Stomach (tissue), 9 donors: ENCODE results near the gene PTPRCAP. TPM values are rescaled to one million over a fixed set of nuclear protein-coding genes. Genes with fewer than 3 reads are reported as not detected.
A peak's percentile ranks its signal among the peaks of the same experiment; 100 is the strongest.

ENCODE experiments used
- DNase-seq, 2 donors: peaks; one replicate each; pipeline versions ENCODE4 v3.0.0 to v3.0.0-alpha.2; 2013 to 2019
- H3K27ac ChIP-seq, 5 donors: fragments of 200-600 bp in 4 of 5; sonication (generic) in 4 of 5; one replicate each; pipeline ENCODE4 v1.5.1; 2013 to 2019; ENCODE audit warnings: mild to moderate bottlenecking in 1 of 5, moderate library complexity in 1 of 5
- H3K27me3 ChIP-seq, 3 donors: fragments of 200-600 bp; sonication (generic); one replicate each; pipeline ENCODE4 v1.5.1; 2017 to 2019; ENCODE audit warnings: mixed run types in 1 of 3
- H3K36me3 ChIP-seq, 4 donors: fragments of 200-600 bp; sonication (generic); 1 replicate in 3 of 4; 2 replicates in 1 of 4; pipeline ENCODE4 v1.5.1; 2016 to 2019
- H3K4me1 ChIP-seq, 4 donors: fragments of 200-600 bp; sonication (generic); one replicate each; pipeline ENCODE4 v1.5.1; 2016 to 2019
- H3K4me3 ChIP-seq, 4 donors: fragments of 200-600 bp; sonication (generic) in 3 of 4; one replicate each; pipeline ENCODE4 v1.5.1; 2016 to 2019; ENCODE audit warnings: mild to moderate bottlenecking in 1 of 4
- H3K9me3 ChIP-seq, 4 donors: fragments of 200-600 bp; sonication (generic); one replicate each; pipeline ENCODE4 v1.5.1; 2016 to 2019
- CTCF ChIP-seq, 7 experiments: fragments of 450-650 bp in 4 of 7; fragments of 200-600 bp in 3 of 7; sonication (generic) in 3 of 7; IDR thresholded peaks; one replicate each; pipeline ENCODE4 v1.5.1; 2016 to 2019; ENCODE audit warnings: antibody characterized with exemption in 7 of 7, control low read depth in 2 of 7, mild to moderate bottlenecking in 1 of 7
- EP300 ChIP-seq: sonication (generic); formaldehyde crosslinking; IDR thresholded peaks from one replicate; pipeline ENCODE4 v1.6.1; 2017; ENCODE audit warnings: antibody characterized with exemption
- POLR2A ChIP-seq, 4 donors: fragments of 450-650 bp; IDR thresholded peaks; one replicate each; pipeline ENCODE4 v1.6.1; 2016; ENCODE audit warnings: antibody characterized with exemption in 4 of 4, control low read depth in 2 of 4, mild to moderate bottlenecking in 1 of 4, moderate library complexity in 1 of 4
- POLR2AphosphoS5 ChIP-seq, 3 donors: sonication (generic); formaldehyde crosslinking; IDR thresholded peaks; one replicate each; pipeline ENCODE4 v1.6.1; 2016; ENCODE audit warnings: antibody characterized with exemption in 3 of 3
- WGBS, 5 donors: extraction: QIAGEN DNeasy Blood & Tissue Kit in 3 of 5; methylation state at CpG; one replicate each; pipeline versions ENCODE4 v1.1.5 to v1.1.7; 2013 to 2018; 5-methylcytosine and 5-hydroxymethylcytosine counted together
- intact Hi-C: fragments of 100-400 bp; cut with DNase I; formaldehyde crosslinking; loops from one replicate; pipeline ENCODE4 v1.15.1; 2023; ENCODE audit warnings: low total_unique reads
- polyA plus RNA-seq, 3 donors: library from polyadenylated mRNA; stranded (reverse); fragments of 200-250 nt; gene quantifications; one replicate each; pipeline ENCODE4 v1.2.3, GENCODE V29; 2013
- total RNA-seq, 5 donors: library from RNA; depleted of rRNA; stranded (reverse); fragments of >200 nt; gene quantifications; one replicate each; pipeline versions ENCODE4 v1.1.0 to v1.2.3, GENCODE V29; 2014 to 2016
- donor health status: healthy with polysubstance abuse.
- donor health status: Bipolar disorder and iron deficiency.
- donor health status: healthy.

PTPRCAP gene
- total and polyA plus RNA-seq, 8 donors, result 1.7 to 25.3 (median 9.9) TPM; not detected in 2

- peaks cover 0 to 15% (median 10%) of the 10 kb centered on the region in 4 donors for H3K4me1 ChIP-seq
- H3K9me3 ChIP-seq, result no peaks in the 10 kb centered on the region
- no peak overlapping the region for H3K27ac ChIP-seq
- H3K4me3 ChIP-seq, result no peak overlapping the region
- H3K27me3 ChIP-seq, result no peaks in the 10 kb centered on the region
- DNase-seq, result no peak
- intact Hi-C loops, result no loop called here
- H3K36me3 ChIP-seq, result no peaks in the 10 kb centered on the region
- WGBS, 5 donors, result 84 to 92% (median 90%) methylated on average over 15 to 21 of the region's 21 CpGs
- TF ChIP-seq POLR2A (IDR thresholded peaks at IDR 0.05) (no peak), CTCF (IDR thresholded peaks at IDR 0.05) (no peak), POLR2AphosphoS5 (IDR thresholded peaks at IDR 0.05) (no peak), EP300 (no peak)
Observed at GRCh38 chr11:67453816-67454732, 16.6 kb upstream of the PTPRCAP start.

- DNase-seq, result peak in 1 of 2 donors; percentile 81
- intact Hi-C loops, result no loop called here
- H3K36me3 ChIP-seq, result no peaks in the 10 kb centered on the region
- peaks cover 0 to 15% (median 10%) of the 10 kb centered on the region in 4 donors for H3K4me1 ChIP-seq
- H3K27me3 ChIP-seq, result no peaks in the 10 kb centered on the region
- peak within 1 kb of the TSS; percentile 35 to 80 (median 64) for H3K27ac ChIP-seq
- TF ChIP-seq POLR2AphosphoS5 (IDR thresholded peaks at IDR 0.05) (peak in 1 of 3 donors; percentile 9), POLR2A (IDR thresholded peaks at IDR 0.05) (no peak), CTCF (IDR thresholded peaks at IDR 0.05) (peak in 3 of 7 experiments; percentile 13 to 27 (median 25))
- no peaks in the 10 kb centered on the region for H3K9me3 ChIP-seq
- 46 to 70% (median 56%) methylated on average over 13 to 33 of the region's 33 CpGs for WGBS, 5 donors
- peak within 1 kb of the TSS in 3 of 4 donors; percentile 2 to 25 (median 22) for H3K4me3 ChIP-seq
Observed at GRCh38 chr11:67452141-67452952, 14.9 kb upstream of the PTPRCAP start, which contains the start of gene GPR152. TSS of gene GPR152 (minus strand) at chr11:67452729. CDS start at chr11:67452724, 5 bp downstream.

GRCh38 chr11:67451658-67451976, 14.1 kb upstream of the PTPRCAP start:
- no peak for DNase-seq
- no peaks in the 10 kb centered on the region for H3K36me3 ChIP-seq
- intact Hi-C loops, result no loop called here
- TF ChIP-seq CTCF (IDR thresholded peaks at IDR 0.05) (no peak), POLR2AphosphoS5 (IDR thresholded peaks at IDR 0.05) (no peak), POLR2A (IDR thresholded peaks at IDR 0.05) (no peak), EP300 (no peak)
- peaks cover 0 to 15% (median 10%) of the 10 kb centered on the region in 4 donors for H3K4me1 ChIP-seq
- H3K9me3 ChIP-seq, result no peaks in the 10 kb centered on the region
- H3K4me3 ChIP-seq, result no peak overlapping the region
- H3K27ac ChIP-seq, result peak overlapping the region; percentile 35 to 80 (median 64)
- 88 to 90% (median 90%) methylated on average over 14 of the region's 14 CpGs; no CpG with 5 or more reads in 1 of the 5 donors for WGBS, 5 donors
- H3K27me3 ChIP-seq, result no peaks in the 10 kb centered on the region
